Measurements from ENCODE around the gene FOXD4L6. TPM values are rescaled to one million over a fixed set of nuclear protein-coding genes. Genes with fewer than 3 reads are reported as not detected.
"Not testable (repeated sequence)": the region's sequence is repeated elsewhere in the genome, so short reads cannot be mapped to it uniquely, and the experiment has no call there.

The FOXD4L6 gene
- total RNA-seq, 1 donor from 2014 or later = 0.18 TPM

DNA sequence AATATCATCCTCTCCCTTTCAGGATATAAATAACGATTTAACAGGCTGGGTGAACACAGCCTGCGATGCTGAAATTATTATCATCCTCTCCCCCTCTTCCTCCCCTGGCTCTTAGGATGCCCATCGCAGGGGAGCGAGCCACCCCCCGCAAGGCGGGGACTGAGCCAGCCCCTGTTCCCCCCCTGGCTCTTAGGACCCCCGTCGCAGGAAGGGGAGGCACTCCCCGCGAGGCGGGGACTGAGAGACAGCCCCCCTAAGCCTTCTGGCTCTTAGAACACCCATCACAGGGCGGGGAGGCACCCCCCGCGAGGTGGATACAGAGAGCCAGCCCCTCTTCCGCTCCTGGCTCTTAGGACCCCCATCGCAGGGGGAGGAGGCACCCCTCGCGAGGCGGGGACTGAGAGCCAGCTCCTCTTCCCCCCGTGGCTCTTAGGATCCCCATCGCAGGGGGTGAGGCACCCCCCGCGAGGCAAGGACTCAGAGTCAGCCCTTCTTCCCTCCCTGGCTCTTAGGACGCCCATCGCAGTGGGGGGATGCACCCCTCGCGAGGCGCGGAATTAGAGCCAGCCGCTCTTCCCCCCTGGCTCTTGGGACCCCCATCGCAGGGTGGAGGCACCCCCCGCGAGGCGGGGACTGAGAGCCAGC is 21.9 kb downstream of the FOXD4L6 start:
- not testable (repeated sequence) for H3K4me1 Mint-ChIP-seq (ENCODE audit: low read depth, unreplicated experiment); H3K36me3 Mint-ChIP-seq (ENCODE audit: low read depth, unreplicated experiment); H3K27me3 Mint-ChIP-seq (ENCODE audit: low read depth, unreplicated experiment); H3K27me3 ChIP-seq (ENCODE audit: insufficient read depth, low read length); H3K4me2 ChIP-seq (ENCODE audit: low read length); H3K4me1 ChIP-seq (ENCODE audit: insufficient read depth, low read length); H3K4me3 ChIP-seq (ENCODE audit: insufficient read depth, low read depth, low read length); H3K4me3 Mint-ChIP-seq (ENCODE audit: unreplicated experiment); DNase-seq (ENCODE audit: low read depth); FAIRE-seq; H3K9me3 Mint-ChIP-seq (ENCODE audit: unreplicated experiment); H3K9me3 ChIP-seq (ENCODE audit: insufficient read depth, low read depth, low read length); H4K20me1 ChIP-seq (ENCODE audit: insufficient read depth, low read length); H3K9ac ChIP-seq (ENCODE audit: low read length); H3K27ac ChIP-seq (ENCODE audit: low read depth, low read length); H3K36me3 ChIP-seq (ENCODE audit: insufficient read depth, low read length); H3K79me2 ChIP-seq (ENCODE audit: insufficient read depth, low read length); H3K27ac Mint-ChIP-seq (ENCODE audit: unreplicated experiment); H2AFZ ChIP-seq (ENCODE audit: low read depth, low read length)

DNA sequence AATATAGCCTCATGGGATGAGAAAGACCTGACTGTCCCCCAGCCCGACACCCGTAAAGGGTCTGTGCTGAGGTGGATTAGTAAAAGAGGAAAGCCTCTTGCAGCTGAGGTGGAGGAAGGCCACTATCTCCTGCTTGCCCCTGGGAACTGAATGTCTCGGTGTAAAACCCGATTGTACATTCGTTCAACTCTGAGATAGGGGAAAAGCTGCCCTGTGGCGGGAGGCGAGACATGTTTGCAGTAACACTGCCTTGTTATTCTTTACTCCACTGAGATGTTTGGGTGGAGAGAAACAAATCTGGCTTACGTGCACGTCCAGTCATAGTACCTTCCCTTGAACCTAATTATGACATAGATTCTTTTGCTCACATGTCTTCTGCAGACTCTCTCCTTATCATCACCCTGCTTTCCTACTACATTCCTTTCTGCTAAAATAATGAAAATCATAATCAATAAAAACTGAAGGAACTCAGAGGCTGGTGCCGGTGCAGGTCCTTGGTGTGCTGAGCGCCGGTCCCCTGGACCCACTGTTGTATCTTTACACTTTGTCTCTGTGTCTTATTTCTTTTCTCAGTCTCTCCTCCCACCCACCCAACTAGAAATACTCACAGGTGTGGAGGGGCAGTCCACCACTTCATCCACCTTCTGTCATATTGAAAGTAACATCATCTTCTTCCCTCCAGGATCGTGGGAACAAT is 22.8 kb downstream of the FOXD4L6 start:
- not testable (repeated sequence) for H3K4me3 Mint-ChIP-seq (ENCODE audit: unreplicated experiment); H3K4me2 ChIP-seq (ENCODE audit: low read length); H3K9ac ChIP-seq (ENCODE audit: low read length); H4K20me1 ChIP-seq (ENCODE audit: insufficient read depth, low read length); H3K4me1 ChIP-seq (ENCODE audit: insufficient read depth, low read length); DNase-seq (ENCODE audit: low read depth); H3K79me2 ChIP-seq (ENCODE audit: insufficient read depth, low read length); H3K36me3 Mint-ChIP-seq (ENCODE audit: low read depth, unreplicated experiment); H3K4me1 Mint-ChIP-seq (ENCODE audit: low read depth, unreplicated experiment); H3K27ac ChIP-seq (ENCODE audit: low read depth, low read length); H3K27me3 ChIP-seq (ENCODE audit: insufficient read depth, low read length); H3K27ac Mint-ChIP-seq (ENCODE audit: unreplicated experiment); H3K36me3 ChIP-seq (ENCODE audit: insufficient read depth, low read length); H3K9me3 ChIP-seq (ENCODE audit: insufficient read depth, low read depth, low read length); H2AFZ ChIP-seq (ENCODE audit: low read depth, low read length); FAIRE-seq; H3K4me3 ChIP-seq (ENCODE audit: insufficient read depth, low read depth, low read length); H3K9me3 Mint-ChIP-seq (ENCODE audit: unreplicated experiment)
- H3K27me3 Mint-ChIP-seq (ENCODE audit: low read depth, unreplicated experiment) = peaks cover 10% of the 10 kb centered on the region

DNA sequence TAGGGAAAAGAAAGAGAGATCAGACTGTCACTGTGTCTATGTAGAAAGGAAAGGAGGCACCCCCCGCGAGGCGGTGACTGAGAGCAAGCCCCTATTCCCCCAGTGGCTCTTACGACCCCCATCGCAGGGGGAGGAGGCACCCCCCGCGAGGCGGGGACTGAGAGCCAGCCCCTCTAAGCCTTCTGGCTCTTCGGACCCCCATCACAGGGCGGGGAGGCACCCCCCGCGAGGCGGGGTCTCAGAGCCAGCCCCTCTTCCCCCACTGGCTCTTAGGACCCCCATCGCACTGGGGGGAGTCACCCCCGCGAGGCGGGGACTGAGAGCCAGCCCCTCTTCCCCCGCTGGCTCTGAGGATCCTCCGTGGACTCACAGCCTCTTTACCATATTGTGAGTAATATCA is 23.9 kb downstream of the FOXD4L6 start:
- H3K79me2 ChIP-seq (ENCODE audit: insufficient read depth, low read length); H3K4me1 ChIP-seq (ENCODE audit: insufficient read depth, low read length); H3K27ac Mint-ChIP-seq (ENCODE audit: unreplicated experiment); H3K9me3 Mint-ChIP-seq (ENCODE audit: unreplicated experiment); H4K20me1 ChIP-seq (ENCODE audit: insufficient read depth, low read length); H3K4me1 Mint-ChIP-seq (ENCODE audit: low read depth, unreplicated experiment); H3K9ac ChIP-seq (ENCODE audit: low read length); H3K27ac ChIP-seq (ENCODE audit: low read depth, low read length); H3K36me3 ChIP-seq (ENCODE audit: insufficient read depth, low read length); H3K9me3 ChIP-seq (ENCODE audit: insufficient read depth, low read depth, low read length); H3K27me3 ChIP-seq (ENCODE audit: insufficient read depth, low read length); H3K4me3 Mint-ChIP-seq (ENCODE audit: unreplicated experiment); H3K4me3 ChIP-seq (ENCODE audit: insufficient read depth, low read depth, low read length); FAIRE-seq; H3K36me3 Mint-ChIP-seq (ENCODE audit: low read depth, unreplicated experiment); H2AFZ ChIP-seq (ENCODE audit: low read depth, low read length); H3K4me2 ChIP-seq (ENCODE audit: low read length); DNase-seq (ENCODE audit: low read depth): not testable (repeated sequence)
- peaks cover 13% of the 10 kb centered on the region for H3K27me3 Mint-ChIP-seq (ENCODE audit: low read depth, unreplicated experiment)

GRCh38 chr9:41100508-41100907 is 28.0 kb downstream of the FOXD4L6 start:
- H3K27ac ChIP-seq (ENCODE audit: low read depth, low read length); H3K9me3 ChIP-seq (ENCODE audit: insufficient read depth, low read depth, low read length); DNase-seq (ENCODE audit: low read depth); H3K36me3 Mint-ChIP-seq (ENCODE audit: low read depth, unreplicated experiment); FAIRE-seq; H3K79me2 ChIP-seq (ENCODE audit: insufficient read depth, low read length); H3K4me3 Mint-ChIP-seq (ENCODE audit: unreplicated experiment); H3K9me3 Mint-ChIP-seq (ENCODE audit: unreplicated experiment); H3K4me1 ChIP-seq (ENCODE audit: insufficient read depth, low read length); H2AFZ ChIP-seq (ENCODE audit: low read depth, low read length); H3K4me3 ChIP-seq (ENCODE audit: insufficient read depth, low read depth, low read length); H3K4me2 ChIP-seq (ENCODE audit: low read length); H3K4me1 Mint-ChIP-seq (ENCODE audit: low read depth, unreplicated experiment); H3K9ac ChIP-seq (ENCODE audit: low read length); H3K36me3 ChIP-seq (ENCODE audit: insufficient read depth, low read length); H3K27ac Mint-ChIP-seq (ENCODE audit: unreplicated experiment); H4K20me1 ChIP-seq (ENCODE audit: insufficient read depth, low read length); H3K27me3 ChIP-seq (ENCODE audit: insufficient read depth, low read length): not testable (repeated sequence)
- H3K27me3 Mint-ChIP-seq (ENCODE audit: low read depth, unreplicated experiment) = peaks cover 19% of the 10 kb centered on the region

DNA sequence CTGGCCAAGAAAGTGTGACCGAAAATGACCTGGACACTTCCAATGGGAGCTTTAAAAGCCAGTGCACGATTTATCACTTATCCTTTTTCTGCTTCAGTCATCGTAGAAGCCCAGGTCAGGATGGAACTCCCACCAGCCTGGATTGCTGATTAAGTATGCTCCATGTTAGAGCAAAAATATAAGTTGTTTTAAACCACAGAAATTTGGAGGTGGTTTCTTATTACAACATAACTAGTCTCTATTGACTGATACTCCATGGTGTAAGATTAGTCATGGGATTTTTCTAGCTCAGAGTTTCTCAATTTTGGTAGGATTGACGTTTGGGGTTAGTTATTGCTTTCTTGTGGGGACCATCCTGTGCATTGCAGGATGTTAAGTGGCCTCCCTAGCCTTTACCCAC is 29.7 kb downstream of the FOXD4L6 start:
- not testable (repeated sequence) for H3K4me3 ChIP-seq (ENCODE audit: insufficient read depth, low read depth, low read length); H3K36me3 Mint-ChIP-seq (ENCODE audit: low read depth, unreplicated experiment); H3K27ac ChIP-seq (ENCODE audit: low read depth, low read length); H3K27ac Mint-ChIP-seq (ENCODE audit: unreplicated experiment); H3K36me3 ChIP-seq (ENCODE audit: insufficient read depth, low read length); H3K4me1 Mint-ChIP-seq (ENCODE audit: low read depth, unreplicated experiment); H3K9ac ChIP-seq (ENCODE audit: low read length); H3K4me3 Mint-ChIP-seq (ENCODE audit: unreplicated experiment); H3K4me1 ChIP-seq (ENCODE audit: insufficient read depth, low read length); H3K27me3 ChIP-seq (ENCODE audit: insufficient read depth, low read length); H4K20me1 ChIP-seq (ENCODE audit: insufficient read depth, low read length); H2AFZ ChIP-seq (ENCODE audit: low read depth, low read length); H3K79me2 ChIP-seq (ENCODE audit: insufficient read depth, low read length); H3K9me3 Mint-ChIP-seq (ENCODE audit: unreplicated experiment); H3K4me2 ChIP-seq (ENCODE audit: low read length); H3K9me3 ChIP-seq (ENCODE audit: insufficient read depth, low read depth, low read length); DNase-seq (ENCODE audit: low read depth); FAIRE-seq
- peaks cover 21% of the 10 kb centered on the region for H3K27me3 Mint-ChIP-seq (ENCODE audit: low read depth, unreplicated experiment)

- H3K4me1 ChIP-seq (ENCODE audit: insufficient read depth, low read length); H3K4me3 ChIP-seq (ENCODE audit: insufficient read depth, low read depth, low read length); DNase-seq (ENCODE audit: low read depth); H3K36me3 ChIP-seq (ENCODE audit: insufficient read depth, low read length); H3K4me1 Mint-ChIP-seq (ENCODE audit: low read depth, unreplicated experiment); H3K9me3 Mint-ChIP-seq (ENCODE audit: unreplicated experiment); H3K27ac Mint-ChIP-seq (ENCODE audit: unreplicated experiment); H3K27ac ChIP-seq (ENCODE audit: low read depth, low read length); H3K4me2 ChIP-seq (ENCODE audit: low read length); H3K36me3 Mint-ChIP-seq (ENCODE audit: low read depth, unreplicated experiment); H4K20me1 ChIP-seq (ENCODE audit: insufficient read depth, low read length); H3K9ac ChIP-seq (ENCODE audit: low read length); FAIRE-seq; H3K79me2 ChIP-seq (ENCODE audit: insufficient read depth, low read length); H3K4me3 Mint-ChIP-seq (ENCODE audit: unreplicated experiment); H3K27me3 ChIP-seq (ENCODE audit: insufficient read depth, low read length); H2AFZ ChIP-seq (ENCODE audit: low read depth, low read length); H3K9me3 ChIP-seq (ENCODE audit: insufficient read depth, low read depth, low read length): not testable (repeated sequence)
- peaks cover 11% of the 10 kb centered on the region for H3K27me3 Mint-ChIP-seq (ENCODE audit: low read depth, unreplicated experiment)
These were observed 33.4 kb downstream of the FOXD4L6 start for GRCh38 chr9:41095060-41095459.

Measured in astrocyte (in vitro differentiated cells and primary cell).